Skeletal muscle satellite cell (primary cell): Measurements from ENCODE around the gene RARA.

Source experiments
- H3K27me3 ChIP-seq: 2 replicates; pipeline ENCODE4 v1.7.0; 2013; ENCODE audit warnings: low read length; ENCODE audit not compliant: control insufficient read depth, insufficient read depth
- H3K36me3 ChIP-seq: 2 replicates; pipeline ENCODE4 v1.7.0; 2013; ENCODE audit warnings: mild to moderate bottlenecking, control low read depth, low read length; ENCODE audit not compliant: insufficient read depth
- H3K4me1 ChIP-seq: 2 replicates; pipeline ENCODE4 v1.7.0; 2013; ENCODE audit warnings: low read length; ENCODE audit not compliant: control insufficient read depth, insufficient read depth
- H3K4me2 ChIP-seq: 2 replicates; pipeline ENCODE4 v1.7.0; 2013; ENCODE audit warnings: mild to moderate bottlenecking, low read length
- H3K4me3 ChIP-seq: 2 replicates; pipeline ENCODE4 v1.7.0; 2013; ENCODE audit warnings: low read length
- H3K9ac ChIP-seq: 2 replicates; pipeline ENCODE4 v1.7.0; 2013; ENCODE audit warnings: mild to moderate bottlenecking, low read depth, low read length, moderate library complexity
- H3K9me3 ChIP-seq: replicated peaks from 2 replicates; pipeline ENCODE4 v1.7.0; 2013; ENCODE audit warnings: mild to moderate bottlenecking, control low read depth, low read length

The RARA gene

GRCh38 chr17:40284085-40284713, 24.8 kb upstream of the RARA start:
- Histone ChIP-seq H3K4me1 (peaks cover 23% of the 10 kb centered on the region), H3K4me3 (peak overlapping the region; percentile 64), H3K9ac (peak overlapping the region; percentile 39), H3K4me2 (peak overlapping the region; percentile 87), H3K27me3 (no peaks in the 10 kb centered on the region), H3K9me3 (no peaks in the 10 kb centered on the region), H3K36me3 (peaks cover 17% of the 10 kb centered on the region)

- no peak overlapping the region for H3K4me3 ChIP-seq
- H3K36me3 ChIP-seq: peaks cover 8% of the 10 kb centered on the region
- H3K27me3 ChIP-seq: no peaks in the 10 kb centered on the region
- H3K4me2 ChIP-seq: no peak overlapping the region
- no peak overlapping the region for H3K9ac ChIP-seq
- peaks cover 30% of the 10 kb centered on the region for H3K4me1 ChIP-seq
- H3K9me3 ChIP-seq: no peaks in the 10 kb centered on the region
These were observed 22.5 kb upstream of the RARA start for GRCh38 chr17:40286473-40286872.

- H3K4me3 ChIP-seq: peak overlapping the region; percentile 10
- no peaks in the 10 kb centered on the region for H3K27me3 ChIP-seq
- peak overlapping the region; percentile 63 for H3K4me2 ChIP-seq
- peaks cover 6% of the 10 kb centered on the region for H3K36me3 ChIP-seq
- peaks cover 30% of the 10 kb centered on the region for H3K4me1 ChIP-seq
- H3K9me3 ChIP-seq: no peaks in the 10 kb centered on the region
- no peak overlapping the region for H3K9ac ChIP-seq
These were observed 21.9 kb upstream of the RARA start for GRCh38 chr17:40287159-40287493.

- peak within 1 kb of the TSS; percentile 79 for H3K4me3 ChIP-seq
- peaks cover 30% of the 10 kb centered on the region for H3K4me1 ChIP-seq
- H3K9ac ChIP-seq: peak within 1 kb of the TSS; percentile 81
- H3K9me3 ChIP-seq: no peaks in the 10 kb centered on the region
- peaks cover 6% of the 10 kb centered on the region for H3K36me3 ChIP-seq
- H3K27me3 ChIP-seq: no peaks in the 10 kb centered on the region
- H3K4me2 ChIP-seq: peak within 1 kb of the TSS; percentile 88
These were observed 21.2 kb upstream of the RARA start, which contains the start of gene CDC6 for GRCh38 chr17:40287494-40288369. CDC6 (plus strand) TSS chr17:40287879; CDS start chr17:40289421, 1,542 bp downstream.

GRCh38 chr17:40290629-40291280, 18.2 kb upstream of the RARA start:
- H3K9me3 ChIP-seq: no peaks in the 10 kb centered on the region
- H3K36me3 ChIP-seq: peaks cover 23% of the 10 kb centered on the region
- H3K4me2 ChIP-seq: peak overlapping the region; percentile 18
- no peaks in the 10 kb centered on the region for H3K27me3 ChIP-seq
- H3K4me3 ChIP-seq: no peak overlapping the region
- H3K9ac ChIP-seq: no peak overlapping the region
- peaks cover 11% of the 10 kb centered on the region for H3K4me1 ChIP-seq

- Histone ChIP-seq H3K4me3 (no peak overlapping the region), H3K4me1 (peaks cover 15% of the 10 kb centered on the region), H3K36me3 (peaks cover 23% of the 10 kb centered on the region), H3K27me3 (no peaks in the 10 kb centered on the region), H3K4me2 (no peak overlapping the region), H3K9ac (no peak overlapping the region), H3K9me3 (no peaks in the 10 kb centered on the region)
These were observed 17.7 kb upstream of the RARA start for GRCh38 chr17:40291281-40291664.

- Histone ChIP-seq H3K4me1 (peaks cover 13% of the 10 kb centered on the region), H3K36me3 (peaks cover 23% of the 10 kb centered on the region), H3K9ac (no peak overlapping the region), H3K4me2 (no peak overlapping the region), H3K27me3 (no peaks in the 10 kb centered on the region), H3K4me3 (no peak overlapping the region), H3K9me3 (no peaks in the 10 kb centered on the region)
These were observed 15.6 kb upstream of the RARA start for GRCh38 chr17:40293363-40293762.

GRCh38 chr17:40295488-40296436, 13.2 kb upstream of the RARA start:
- Histone ChIP-seq H3K4me1 (peaks cover 12% of the 10 kb centered on the region), H3K9me3 (no peaks in the 10 kb centered on the region), H3K4me2 (no peak overlapping the region), H3K4me3 (no peak overlapping the region), H3K27me3 (no peaks in the 10 kb centered on the region), H3K9ac (no peak overlapping the region), H3K36me3 (peaks cover 28% of the 10 kb centered on the region)

- no peaks in the 10 kb centered on the region for H3K27me3 ChIP-seq
- H3K4me3 ChIP-seq: no peak overlapping the region
- H3K9me3 ChIP-seq: no peaks in the 10 kb centered on the region
- peaks cover 26% of the 10 kb centered on the region for H3K36me3 ChIP-seq
- H3K4me1 ChIP-seq: peaks cover 12% of the 10 kb centered on the region
- H3K4me2 ChIP-seq: no peak overlapping the region
- H3K9ac ChIP-seq: no peak overlapping the region
These were observed 11.5 kb upstream of the RARA start for GRCh38 chr17:40297511-40297910.

- Histone ChIP-seq H3K36me3 (peaks cover 20% of the 10 kb centered on the region), H3K27me3 (no peaks in the 10 kb centered on the region), H3K4me1 (peaks cover 19% of the 10 kb centered on the region), H3K4me3 (no peak overlapping the region), H3K9ac (no peak overlapping the region), H3K9me3 (no peaks in the 10 kb centered on the region), H3K4me2 (no peak overlapping the region)
These were observed 10.3 kb upstream of the RARA start for GRCh38 chr17:40298726-40299125.
